ENCODE results near the gene FGD5.

The FGD5 gene

DNA sequence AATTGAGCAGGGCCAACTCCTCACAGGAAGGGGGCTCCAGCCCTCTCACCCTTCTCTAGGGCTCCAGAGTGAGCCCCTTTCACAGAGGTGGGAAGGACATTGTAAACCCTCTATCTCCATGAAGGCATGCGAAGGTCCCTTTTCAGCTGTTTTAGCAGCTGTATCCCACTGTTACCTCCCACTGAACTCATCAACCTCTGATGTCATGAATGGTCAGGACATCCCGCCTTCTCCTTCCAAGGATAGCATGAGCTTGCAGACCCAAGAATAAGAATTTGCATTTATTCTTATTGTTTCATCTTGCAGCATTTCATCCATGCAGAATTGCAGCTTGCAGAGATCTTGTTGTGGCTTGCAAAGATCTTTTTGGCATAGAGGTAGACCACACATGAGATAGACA, 24.3 kb upstream of the FGD5 start:
- H3K4me3 ChIP-seq (ENCODE audit: low read depth, low read length) = no peak overlapping the region
- no peak for TF ChIP-seq CTCF (IDR thresholded peaks at IDR 0.05; ENCODE audit: low read depth, low read length, missing control alignments)
- DNase-seq (ENCODE audit: low read depth) = no peak

- no peak overlapping the region for H3K4me3 ChIP-seq (ENCODE audit: low read depth, low read length)
- no peak for TF ChIP-seq CTCF (IDR thresholded peaks at IDR 0.05; ENCODE audit: low read depth, low read length, missing control alignments)
- no peak for DNase-seq (ENCODE audit: low read depth)
These were observed 22.8 kb upstream of the FGD5 start for GRCh38 chr3:14795996-14796395.

- H3K4me3 ChIP-seq (ENCODE audit: low read depth, low read length) = no peak overlapping the region
- DNase-seq (ENCODE audit: low read depth) = no peak
- no peak for TF ChIP-seq CTCF (IDR thresholded peaks at IDR 0.05; ENCODE audit: low read depth, low read length, missing control alignments)
These were observed 22.2 kb upstream of the FGD5 start for GRCh38 chr3:14796403-14797077.

GRCh38 chr3:14797731-14798130, 21.0 kb upstream of the FGD5 start:
- H3K4me3 ChIP-seq (ENCODE audit: low read depth, low read length) = no peak overlapping the region
- DNase-seq (ENCODE audit: low read depth) = no peak
- TF ChIP-seq CTCF (IDR thresholded peaks at IDR 0.05; ENCODE audit: low read depth, low read length, missing control alignments) = no peak

DNA sequence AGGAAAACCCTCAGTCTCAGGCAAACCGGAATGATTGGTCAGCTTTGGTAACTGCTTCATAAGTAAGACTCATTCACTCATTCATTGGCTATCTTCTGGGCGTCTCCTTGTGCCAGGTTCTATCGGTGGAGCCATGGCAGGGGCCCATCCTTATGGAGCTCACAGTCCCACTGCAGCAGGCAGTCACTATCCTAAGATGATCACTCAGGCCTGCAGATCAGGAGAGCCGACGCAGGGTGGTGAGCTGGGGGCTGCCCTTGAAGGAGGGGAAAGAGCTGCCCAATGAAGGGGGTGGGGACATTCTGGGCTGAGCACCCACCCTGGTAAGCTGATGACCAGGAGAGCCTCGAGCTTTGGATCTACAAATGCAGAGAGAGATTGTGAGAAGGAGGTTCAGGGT, 20.5 kb upstream of the FGD5 start:
- no peak for TF ChIP-seq CTCF (IDR thresholded peaks at IDR 0.05; ENCODE audit: low read depth, low read length, missing control alignments)
- no peak overlapping the region for H3K4me3 ChIP-seq (ENCODE audit: low read depth, low read length)
- DNase-seq (ENCODE audit: low read depth) = no peak

DNA sequence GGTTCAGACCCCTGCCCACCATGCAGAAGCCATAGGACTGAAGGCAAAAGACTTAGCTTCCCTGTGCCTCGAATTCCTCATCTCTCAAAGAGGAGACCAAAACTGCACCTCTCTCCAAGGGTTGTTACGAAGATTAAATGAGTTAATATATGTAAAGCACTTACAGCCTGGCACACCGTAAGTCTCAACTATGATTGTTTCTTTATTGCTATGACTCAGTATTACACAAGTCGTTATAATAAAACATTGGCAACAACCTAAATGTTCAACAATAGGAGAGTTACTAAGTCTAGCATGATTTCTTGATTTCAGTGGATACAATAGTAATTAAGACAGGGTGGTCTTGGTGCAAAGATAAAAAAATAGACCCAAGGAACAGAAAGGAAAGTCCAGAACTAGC, 19.6 kb upstream of the FGD5 start:
- no peak for TF ChIP-seq CTCF (IDR thresholded peaks at IDR 0.05; ENCODE audit: low read depth, low read length, missing control alignments)
- DNase-seq (ENCODE audit: low read depth) = no peak
- no peak overlapping the region for H3K4me3 ChIP-seq (ENCODE audit: low read depth, low read length)

DNA sequence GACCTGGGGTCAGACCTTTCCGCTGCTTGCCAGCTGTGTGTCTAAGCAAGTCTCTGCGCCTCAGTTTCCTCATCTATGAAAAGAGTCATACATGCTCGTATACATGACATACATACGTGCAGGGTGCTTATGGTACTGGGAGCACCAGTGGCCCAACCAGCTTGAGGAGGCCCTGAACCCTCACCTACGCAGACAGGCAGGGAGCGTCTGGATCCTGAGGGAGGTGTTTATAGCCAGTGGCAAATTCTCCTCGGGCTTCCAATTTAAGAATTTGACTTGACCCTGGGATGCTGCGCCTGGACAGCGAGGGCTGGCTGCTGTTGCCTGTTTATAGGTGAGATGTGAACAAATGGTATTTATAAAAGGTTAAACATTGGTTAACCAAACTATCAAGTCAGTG, 17.7 kb upstream of the FGD5 start:
- TF ChIP-seq CTCF (IDR thresholded peaks at IDR 0.05; ENCODE audit: low read depth, low read length, missing control alignments) = no peak
- H3K4me3 ChIP-seq (ENCODE audit: low read depth, low read length) = no peak overlapping the region
- DNase-seq (ENCODE audit: low read depth) = no peak
